ENCODE results near the gene CCDC69.

- TF ChIP-seq CTCF (IDR thresholded peaks at IDR 0.05) (no peak), POLR2A (IDR thresholded peaks at IDR 0.05) (no peak)
Observed at GRCh38 chr5:151143645-151144044, 80.2 kb downstream of the CCDC69 start.
